OCI-LY3 (cell line): Measurements from ENCODE around the gene CDK17.

ENCODE experiments used
- CTCF ChIP-seq: fragments of 200-600, 300-600 bp; sonication (generic); IDR thresholded peaks from 2 replicates; pipeline ENCODE4 v1.5.1; 2014; ENCODE audit warnings: antibody characterized with exemption, low read length, low read depth
- EZH2phosphoT487 ChIP-seq: fragments of 200-600 bp; shearing (Covaris generic); IDR thresholded peaks from 2 replicates; pipeline ENCODE4 v1.6.1; 2018; ENCODE audit warnings: antibody characterized with exemption, mixed run types, low read depth

GRCh38 chr12:96438330-96438729, 38.1 kb upstream of the CDK17 start:
- TF ChIP-seq EZH2phosphoT487 (no peak), CTCF (no peak)
